Measurements from ENCODE around the gene DRAM1. TPM values are rescaled to one million over a fixed set of nuclear protein-coding genes. Genes with fewer than 3 reads are reported as not detected.

DRAM1 gene
- total RNA-seq, 4 donors from 2014 or later: 3.7 to 20.1 (median 8.7) TPM

- in situ Hi-C loops (cut with MboI; ENCODE audit: low pct_ligation_motif_present in 1 of 4, low pct_unique_long_range_greater_than_20kb in 1 of 4, low sequenced_read_pairs in 3 of 4): loop anchor here (10.0 to 25.0 kb wide), 3 partner anchors 65 to 427 kb away; partner anchors contain the start of gene ARL1 (in 3 of the 4)
- 13 to 27% methylated on average over 5 to 6 of the region's 6 CpGs for WGBS, 2 donors (ENCODE audit: low coverage in 1 of 2)
Measured at GRCh38 chr12:101839324-101840283, 37.8 kb upstream of the DRAM1 start.

DNA sequence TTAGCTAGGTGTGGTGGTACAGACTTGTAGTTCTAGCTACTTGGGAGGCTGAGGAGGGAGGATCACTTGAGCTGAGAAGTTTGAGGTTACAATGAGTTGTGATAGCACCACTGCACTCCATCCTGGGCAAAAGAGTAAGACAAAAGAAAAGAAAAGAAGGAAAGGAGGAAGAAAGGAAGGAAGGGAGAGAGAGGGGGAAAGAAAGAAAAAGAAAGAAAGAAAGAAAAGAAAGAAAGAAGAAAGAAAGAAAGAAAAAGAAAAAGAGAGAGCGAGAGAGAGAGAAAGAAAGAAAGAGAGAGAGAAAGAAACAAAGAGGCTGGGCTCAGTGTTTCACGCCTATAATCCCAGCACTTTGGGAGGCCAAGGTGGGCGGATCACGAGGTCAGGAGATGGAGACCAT is 36.3 kb upstream of the DRAM1 start:
- TF ChIP-seq CTCF (IDR thresholded peaks at IDR 0.05) (no peak), POLR2A (IDR thresholded peaks at IDR 0.05) (no peak), POLR2AphosphoS5 (IDR thresholded peaks at IDR 0.05) (no peak), EP300 (IDR thresholded peaks at IDR 0.05; ENCODE audit: low read depth) (no peak)
- Histone ChIP-seq H3K36me3 (no peaks in the 10 kb centered on the region), H3K4me3 (no peak overlapping the region), H3K27me3 (no peaks in the 10 kb centered on the region), H3K4me1 (peaks cover 0 to 9% (median 2%) of the 10 kb centered on the region in 4 donors), H3K27ac (no peak overlapping the region), H3K9me3 (no peaks in the 10 kb centered on the region)
- DNase-seq: no peak
- in situ Hi-C loops (cut with MboI; ENCODE audit: low pct_ligation_motif_present in 1 of 4, low pct_unique_long_range_greater_than_20kb in 1 of 4, low sequenced_read_pairs in 3 of 4) (loop anchor here in 3 of 4 donors (10.0 to 25.0 kb wide), 2 partner anchors 66 to 429 kb away; partner anchors contain the start of gene ARL1 (in 3 of the 3)), intact Hi-C loops (cut with DNase I; ENCODE audit: low total_unique reads) (no loop called here)
- 93 to 100% methylated on average over 1 to 4 of the region's 4 CpGs for WGBS, 2 donors (ENCODE audit: low coverage in 1 of 2)

More at GRCh38 chr12:101839324-101840283, 37.8 kb upstream of the DRAM1 start:
- Histone ChIP-seq H3K36me3 (no peaks in the 10 kb centered on the region), H3K4me1 (peaks cover 0 to 9% (median 2%) of the 10 kb centered on the region in 4 donors), H3K4me3 (no peak overlapping the region), H3K9me3 (no peaks in the 10 kb centered on the region), H3K27ac (no peak overlapping the region), H3K27me3 (no peaks in the 10 kb centered on the region)
- TF ChIP-seq CTCF (IDR thresholded peaks at IDR 0.05) (peak; percentile 84 to 94 (median 87)), POLR2AphosphoS5 (IDR thresholded peaks at IDR 0.05) (no peak), EP300 (IDR thresholded peaks at IDR 0.05; ENCODE audit: low read depth) (no peak), POLR2A (IDR thresholded peaks at IDR 0.05) (no peak)
- peak; percentile 80 for DNase-seq
- intact Hi-C loops (cut with DNase I; ENCODE audit: low total_unique reads): loop anchor here (2.0 kb wide), 1 partner anchor 67 kb away; no protein-coding TSS in a partner anchor

GRCh38 chr12:101845137-101845711 is 32.2 kb upstream of the DRAM1 start:
- Histone ChIP-seq H3K4me1 (peaks cover 0 to under 1% (median 0%) of the 10 kb centered on the region in 4 donors), H3K27ac (no peak overlapping the region), H3K36me3 (no peaks in the 10 kb centered on the region), H3K4me3 (no peak overlapping the region), H3K9me3 (no peaks in the 10 kb centered on the region), H3K27me3 (no peaks in the 10 kb centered on the region)
- intact Hi-C loops (cut with DNase I; ENCODE audit: low total_unique reads) (no loop called here), in situ Hi-C loops (cut with MboI; ENCODE audit: low pct_ligation_motif_present in 1 of 4, low pct_unique_long_range_greater_than_20kb in 1 of 4, low sequenced_read_pairs in 3 of 4) (loop anchor here in 3 of 4 donors (10.0 to 25.0 kb wide), 2 partner anchors 70 to 433 kb away; partner anchors contain the start of gene ARL1 (in 3 of the 3))
- no peak for TF ChIP-seq POLR2A (IDR thresholded peaks at IDR 0.05)
- TF ChIP-seq POLR2AphosphoS5 (IDR thresholded peaks at IDR 0.05): no peak
- no peak for TF ChIP-seq EP300 (IDR thresholded peaks at IDR 0.05; ENCODE audit: low read depth)
- TF ChIP-seq CTCF (IDR thresholded peaks at IDR 0.05): no peak
- 71 to 76% methylated on average over 5 of the region's 5 CpGs for WGBS, 2 donors (ENCODE audit: low coverage in 1 of 2)
- DNase-seq: no peak

GRCh38 chr12:101847325-101847724 is 30.1 kb upstream of the DRAM1 start:
- no peak for DNase-seq
- TF ChIP-seq CTCF (IDR thresholded peaks at IDR 0.05) (no peak), EP300 (IDR thresholded peaks at IDR 0.05; ENCODE audit: low read depth) (no peak), POLR2A (IDR thresholded peaks at IDR 0.05) (no peak), POLR2AphosphoS5 (IDR thresholded peaks at IDR 0.05) (no peak)
- WGBS, 2 donors (ENCODE audit: low coverage in 1 of 2): 76 to 80% methylated on average over 5 of the region's 5 CpGs
- no peaks in the 10 kb centered on the region for H3K27me3 ChIP-seq
- no peaks in the 10 kb centered on the region for H3K9me3 ChIP-seq
- no peak overlapping the region for H3K27ac ChIP-seq
- H3K4me3 ChIP-seq: no peak overlapping the region
- H3K36me3 ChIP-seq: no peaks in the 10 kb centered on the region
- in situ Hi-C loops (cut with MboI; ENCODE audit: low pct_ligation_motif_present in 1 of 4, low pct_unique_long_range_greater_than_20kb in 1 of 4, low sequenced_read_pairs in 3 of 4) (loop anchor here in 3 of 4 donors (10.0 to 25.0 kb wide), 2 partner anchors 73 to 435 kb away; partner anchors contain the start of gene ARL1 (in 3 of the 3)), intact Hi-C loops (cut with DNase I; ENCODE audit: low total_unique reads) (no loop called here)
- H3K4me1 ChIP-seq: no peaks in the 10 kb centered on the region

Measured in transverse colon (tissue), 4 donors.